ENCODE results near the gene HOXC6.

- no peak for TF ChIP-seq EP300 (IDR thresholded peaks at IDR 0.05; ENCODE audit: low read depth)
- no peak for TF ChIP-seq POLR2A (IDR thresholded peaks at IDR 0.05)
- no peak for TF ChIP-seq CTCF (IDR thresholded peaks at IDR 0.05)
- TF ChIP-seq POLR2AphosphoS5 (IDR thresholded peaks at IDR 0.05) = peak in 2 of 3 donors; percentile 8 to 16
Measured at GRCh38 chr12:54051874-54052437, 23.7 kb downstream of the HOXC6 start.
